AG04449 (cell line): ENCODE data around the gene CELA3B.
"Not testable (repeated sequence)": the region's sequence is repeated elsewhere in the genome, so short reads cannot be mapped to it uniquely, and the experiment has no call there.

Experiments used
- CTCF ChIA-PET: fragments of 350-600 bp; formaldehyde crosslinking; extraction: SDS; loops from one replicate; lab custom pipeline; 2021; ENCODE audit warnings: antibody characterized with exemption; lab: Yijun Ruan, JAX
- POLR2A ChIA-PET: fragments of 400-600, 350-600 bp; formaldehyde crosslinking; extraction: SDS; loops from one replicate; lab custom pipeline; 2020; ENCODE audit warnings: antibody characterized with exemption, inconsistent platforms; lab: Yijun Ruan, JAX
- DNase-seq: peaks from one replicate; pipeline ENCODE4 v3.0.0-alpha.2; 2010; ENCODE audit warnings: low read depth, low spot score
- H3K4me3 ChIP-seq: 2 replicates; pipeline ENCODE4 v1.5.1; 2011; ENCODE audit warnings: low read depth, mild to moderate bottlenecking, control low read depth, low read length
- CTCF ChIP-seq: IDR thresholded peaks from one replicate; pipeline ENCODE4 v1.5.1; 2011; ENCODE audit warnings: mild to moderate bottlenecking, moderate library complexity, low read length, control low read depth, inconsistent platforms; ENCODE audit not compliant: insufficient read depth; ENCODE audit errors: missing control alignments

Gene CELA3B

GRCh38 chr1:21961337-21961736, 15.5 kb upstream of the CELA3B start:
- no peak for TF ChIP-seq CTCF
- DNase-seq, result no peak
- POLR2A ChIA-PET, result no interaction called here
- CTCF ChIA-PET, result interaction anchor here (0.6 to 4.6 kb wide), 4 partner anchors 10 to 61 kb away, joined by 3 to 31 read pairs (median 11); no protein-coding TSS in a partner anchor
- H3K4me3 ChIP-seq, result no peak overlapping the region

- CTCF ChIA-PET, result interaction anchor here (0.6 to 4.6 kb wide), 4 partner anchors 11 to 62 kb away, joined by 3 to 31 read pairs (median 11); no protein-coding TSS in a partner anchor
- no peak for TF ChIP-seq CTCF
- POLR2A ChIA-PET, result no interaction called here
These were observed 15.0 kb upstream of the CELA3B start for GRCh38 chr1:21961799-21962198.

GRCh38 chr1:21963477-21964217, 13.2 kb upstream of the CELA3B start:
- CTCF ChIA-PET, result interaction anchor here (0.6 to 4.6 kb wide), 36 partner anchors 8 to 453 kb away, joined by 3 to 31 read pairs (median 4); no protein-coding TSS in a partner anchor

More at GRCh38 chr1:21961799-21962198, 15.0 kb upstream of the CELA3B start:
- no peak for DNase-seq
- H3K4me3 ChIP-seq, result no peak overlapping the region

GRCh38 chr1:21966247-21967000, 10.4 kb upstream of the CELA3B start:
- no peak for TF ChIP-seq CTCF
- CTCF ChIA-PET, result interaction anchor here (0.8 to 1.5 kb wide), 3 partner anchors 17 to 27 kb away, joined by 3 to 4 read pairs (median 3); no protein-coding TSS in a partner anchor
- no peak overlapping the region for H3K4me3 ChIP-seq
- POLR2A ChIA-PET, result interaction anchor here (0.6 kb wide), 1 partner anchor 30 kb away, joined by 3 read pairs; no protein-coding TSS in a partner anchor
- peak; percentile 45 for DNase-seq

More at GRCh38 chr1:21963477-21964217, 13.2 kb upstream of the CELA3B start:
- no peak overlapping the region for H3K4me3 ChIP-seq
- peak; percentile 94 for TF ChIP-seq CTCF
- POLR2A ChIA-PET, result no interaction called here
- no peak for DNase-seq

GRCh38 chr1:21967216-21967615, 9.6 kb upstream of the CELA3B start:
- H3K4me3 ChIP-seq, CTCF ChIA-PET, DNase-seq, POLR2A ChIA-PET: not testable (repeated sequence)

GRCh38 chr1:21969066-21969465, 7.8 kb upstream of the CELA3B start:
- POLR2A ChIA-PET, DNase-seq, H3K4me3 ChIP-seq: not testable (repeated sequence)
- CTCF ChIA-PET, result interaction anchor here (0.7 kb wide), 1 partner anchor 160 kb away, joined by 3 read pairs; no protein-coding TSS in a partner anchor

- DNase-seq, POLR2A ChIA-PET, H3K4me3 ChIP-seq, CTCF ChIA-PET: not testable (repeated sequence)
These were observed 6.3 kb upstream of the CELA3B start for GRCh38 chr1:21970523-21970922.

- POLR2A ChIA-PET, DNase-seq, H3K4me3 ChIP-seq: not testable (repeated sequence)
- CTCF ChIA-PET, result interaction anchor here (0.7 to 1.4 kb wide), 4 partner anchors 9 to 444 kb away, joined by 3 to 4 read pairs (median 3); no protein-coding TSS in a partner anchor
These were observed 3.8 kb upstream of the CELA3B start for GRCh38 chr1:21972973-21973441.

GRCh38 chr1:21973948-21974347, 2.9 kb upstream of the CELA3B start:
- POLR2A ChIA-PET, DNase-seq, H3K4me3 ChIP-seq: not testable (repeated sequence)
- CTCF ChIA-PET, result interaction anchor here (1.4 kb wide), 1 partner anchor 34 kb away, joined by 3 read pairs; no protein-coding TSS in a partner anchor

- POLR2A ChIA-PET, CTCF ChIA-PET, H3K4me3 ChIP-seq, DNase-seq: not testable (repeated sequence)
These were observed 2.1 kb upstream of the CELA3B start for GRCh38 chr1:21974699-21975098.

- POLR2A ChIA-PET, CTCF ChIA-PET, H3K4me3 ChIP-seq, DNase-seq: not testable (repeated sequence)
These were observed 1.5 kb upstream of the CELA3B start for GRCh38 chr1:21975296-21975695.
